ENCODE results near the gene BDNF. TPM values are rescaled to one million over a fixed set of nuclear protein-coding genes. Genes with fewer than 3 reads are reported as not detected.

BDNF gene
- total RNA-seq, 4 donors from 2014 or later, result 0.30 TPM; not detected in 3

DNA sequence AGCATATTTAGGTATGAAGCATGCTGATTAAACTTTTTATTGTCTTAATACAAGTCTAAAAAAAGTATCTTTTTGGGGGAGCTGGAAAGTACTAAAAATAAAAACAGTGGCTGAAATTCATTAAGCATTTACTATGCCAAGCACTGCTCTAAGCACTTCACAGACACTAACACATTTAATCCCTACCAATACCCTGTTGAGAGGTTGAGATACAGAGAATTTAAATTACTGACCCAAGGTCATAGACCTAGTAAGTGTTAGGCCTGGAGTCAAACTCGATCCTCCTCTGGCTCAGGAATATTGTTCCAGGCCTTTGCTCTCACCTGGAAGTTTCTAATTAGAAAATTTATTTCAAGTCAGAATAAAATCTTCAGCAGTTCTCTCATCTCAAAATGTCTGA, 18.6 kb downstream of the BDNF start:
- DNase-seq (ENCODE audit: low spot score in 2 of 2), result no peak
- H3K36me3 ChIP-seq, result peaks cover 0 to 5% (median 0%) of the 10 kb centered on the region in 3 donors
- 59 to 64% methylated on average over 1 of the region's 1 CpG for WGBS, 2 donors
- H3K27ac ChIP-seq, result no peak overlapping the region
- no peak overlapping the region for H3K4me3 ChIP-seq
- peaks cover 0 to 3% (median 0%) of the 10 kb centered on the region in 4 donors for H3K9me3 ChIP-seq
- H3K4me1 ChIP-seq, result no peaks in the 10 kb centered on the region
- no peaks in the 10 kb centered on the region for H3K27me3 ChIP-seq
- TF ChIP-seq EP300 (IDR thresholded peaks at IDR 0.05) (no peak), POLR2A (IDR thresholded peaks at IDR 0.05) (no peak)
- TF ChIP-seq, protein P1, sequence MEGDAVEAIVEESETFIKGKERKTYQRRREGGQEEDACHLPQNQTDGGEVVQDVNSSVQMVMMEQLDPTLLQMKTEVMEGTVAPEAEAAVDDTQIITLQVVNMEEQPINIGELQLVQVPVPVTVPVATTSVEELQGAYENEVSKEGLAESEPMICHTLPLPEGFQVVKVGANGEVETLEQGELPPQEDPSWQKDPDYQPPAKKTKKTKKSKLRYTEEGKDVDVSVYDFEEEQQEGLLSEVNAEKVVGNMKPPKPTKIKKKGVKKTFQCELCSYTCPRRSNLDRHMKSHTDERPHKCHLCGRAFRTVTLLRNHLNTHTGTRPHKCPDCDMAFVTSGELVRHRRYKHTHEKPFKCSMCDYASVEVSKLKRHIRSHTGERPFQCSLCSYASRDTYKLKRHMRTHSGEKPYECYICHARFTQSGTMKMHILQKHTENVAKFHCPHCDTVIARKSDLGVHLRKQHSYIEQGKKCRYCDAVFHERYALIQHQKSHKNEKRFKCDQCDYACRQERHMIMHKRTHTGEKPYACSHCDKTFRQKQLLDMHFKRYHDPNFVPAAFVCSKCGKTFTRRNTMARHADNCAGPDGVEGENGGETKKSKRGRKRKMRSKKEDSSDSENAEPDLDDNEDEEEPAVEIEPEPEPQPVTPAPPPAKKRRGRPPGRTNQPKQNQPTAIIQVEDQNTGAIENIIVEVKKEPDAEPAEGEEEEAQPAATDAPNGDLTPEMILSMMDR (IDR thresholded peaks at IDR 0.05), result no peak

DNA sequence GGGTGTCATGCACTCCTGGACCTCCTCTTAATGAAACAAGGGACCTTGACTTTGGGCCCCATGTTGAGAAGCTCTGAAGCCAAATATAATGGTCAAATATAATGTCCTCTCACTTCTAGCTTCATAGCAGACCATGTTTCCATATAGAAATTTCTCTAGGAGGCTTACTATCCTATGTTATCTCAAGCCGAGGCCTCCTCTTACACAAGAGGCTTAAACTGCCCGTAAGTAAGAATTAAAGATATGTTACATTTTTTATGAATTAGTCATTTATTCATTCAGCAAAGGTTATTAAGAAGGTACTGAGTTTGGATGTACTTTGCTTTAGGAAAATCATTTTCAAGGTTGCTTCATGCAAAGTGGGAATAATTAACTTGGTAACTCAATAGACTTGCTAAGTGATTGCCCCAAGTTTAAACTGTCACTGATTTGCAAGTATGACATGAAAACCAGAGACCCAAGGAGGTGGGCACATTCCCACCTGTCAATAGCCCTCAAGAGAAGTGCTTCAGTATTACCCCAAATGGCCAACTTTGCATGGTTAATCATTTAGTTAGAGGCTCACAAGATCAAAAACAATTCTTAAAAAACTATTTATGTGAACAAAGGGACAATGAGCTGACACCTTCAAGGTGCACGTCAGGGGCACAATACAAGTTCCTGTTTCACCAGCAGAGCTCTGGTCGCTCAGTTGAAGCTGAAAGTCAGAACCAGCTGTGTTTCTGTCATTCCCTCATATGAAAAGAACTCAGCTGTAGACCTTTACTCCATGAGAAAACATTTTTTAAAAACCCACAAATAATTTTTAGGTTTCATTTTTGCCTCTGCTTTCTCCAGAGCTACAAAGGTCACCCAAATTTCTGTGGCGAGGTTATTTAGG, 20.9 kb downstream of the BDNF start:
- Histone ChIP-seq H3K4me3 (no peak overlapping the region), H3K27me3 (no peaks in the 10 kb centered on the region), H3K36me3 (peaks cover 0 to 5% (median 0%) of the 10 kb centered on the region in 3 donors), H3K27ac (no peak overlapping the region), H3K9me3 (peaks cover 0 to 3% (median 0%) of the 10 kb centered on the region in 4 donors), H3K4me1 (no peaks in the 10 kb centered on the region)
- DNase-seq (ENCODE audit: low spot score in 2 of 2), result no peak
- TF ChIP-seq, protein P1 (IDR thresholded peaks at IDR 0.05), result no peak
- TF ChIP-seq EP300 (IDR thresholded peaks at IDR 0.05), result no peak
- TF ChIP-seq POLR2A (IDR thresholded peaks at IDR 0.05), result no peak
- WGBS, 2 donors, result 79 to 89% methylated on average over 5 of the region's 5 CpGs

DNA sequence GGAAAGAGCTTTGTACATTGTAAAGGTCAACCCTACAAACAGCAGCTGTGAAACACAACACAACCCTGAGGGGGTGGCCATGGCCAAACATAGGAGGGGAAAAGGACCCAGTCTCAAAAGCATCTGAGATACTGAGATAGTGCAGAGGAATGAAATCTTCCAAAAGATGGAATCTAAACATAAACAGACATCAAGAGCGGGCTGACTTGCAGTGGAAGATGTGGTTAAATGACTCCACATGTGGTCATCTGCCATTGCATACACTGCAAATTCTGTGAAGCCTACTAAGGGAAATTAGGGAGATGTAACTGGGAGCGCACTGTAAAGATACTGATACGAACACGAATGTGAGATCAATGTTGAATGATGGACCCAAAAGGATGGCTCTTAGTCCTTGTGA, 22.0 kb downstream of the BDNF start:
- Histone ChIP-seq H3K4me3 (no peak overlapping the region), H3K27me3 (no peaks in the 10 kb centered on the region), H3K36me3 (peaks cover 0 to 5% (median 0%) of the 10 kb centered on the region in 3 donors), H3K27ac (no peak overlapping the region), H3K4me1 (no peaks in the 10 kb centered on the region), H3K9me3 (no peaks in the 10 kb centered on the region)
- 70 to 79% methylated on average over 4 of the region's 4 CpGs for WGBS, 2 donors
- TF ChIP-seq EP300 (IDR thresholded peaks at IDR 0.05) (no peak), POLR2A (IDR thresholded peaks at IDR 0.05) (no peak)
- TF ChIP-seq, protein P1 (IDR thresholded peaks at IDR 0.05), result no peak
- DNase-seq (ENCODE audit: low spot score in 2 of 2), result no peak

DNA sequence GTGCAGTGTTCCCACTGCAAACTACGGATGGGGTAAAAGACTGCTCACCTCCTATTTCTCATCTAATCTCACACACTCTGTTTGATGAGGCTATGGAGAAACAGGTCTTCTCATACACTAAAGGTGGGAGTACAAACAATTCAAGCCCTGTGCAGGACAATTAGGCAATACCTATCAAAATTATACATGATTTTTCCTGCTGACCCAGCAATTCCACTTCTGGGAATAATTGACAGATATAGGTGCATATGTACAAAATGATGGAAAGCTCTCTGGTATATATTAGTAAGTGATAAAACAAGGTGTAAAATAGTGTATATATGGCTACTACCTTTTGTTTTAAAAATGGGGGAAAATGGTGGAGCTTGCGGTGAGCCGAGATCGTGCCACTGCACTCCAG, 23.1 kb downstream of the BDNF start:
- Histone ChIP-seq H3K9me3 (no peaks in the 10 kb centered on the region), H3K27ac (no peak overlapping the region), H3K4me1 (no peaks in the 10 kb centered on the region), H3K36me3 (peaks cover 0 to 5% (median 0%) of the 10 kb centered on the region in 3 donors), H3K4me3 (no peak overlapping the region), H3K27me3 (no peaks in the 10 kb centered on the region)
- WGBS, 2 donors, result 91 to 96% methylated on average over 4 of the region's 4 CpGs
- no peak for DNase-seq (ENCODE audit: low spot score in 2 of 2)
- TF ChIP-seq EP300 (IDR thresholded peaks at IDR 0.05), result no peak
- TF ChIP-seq POLR2A (IDR thresholded peaks at IDR 0.05), result no peak
- TF ChIP-seq, protein P1 (IDR thresholded peaks at IDR 0.05), result no peak

DNA sequence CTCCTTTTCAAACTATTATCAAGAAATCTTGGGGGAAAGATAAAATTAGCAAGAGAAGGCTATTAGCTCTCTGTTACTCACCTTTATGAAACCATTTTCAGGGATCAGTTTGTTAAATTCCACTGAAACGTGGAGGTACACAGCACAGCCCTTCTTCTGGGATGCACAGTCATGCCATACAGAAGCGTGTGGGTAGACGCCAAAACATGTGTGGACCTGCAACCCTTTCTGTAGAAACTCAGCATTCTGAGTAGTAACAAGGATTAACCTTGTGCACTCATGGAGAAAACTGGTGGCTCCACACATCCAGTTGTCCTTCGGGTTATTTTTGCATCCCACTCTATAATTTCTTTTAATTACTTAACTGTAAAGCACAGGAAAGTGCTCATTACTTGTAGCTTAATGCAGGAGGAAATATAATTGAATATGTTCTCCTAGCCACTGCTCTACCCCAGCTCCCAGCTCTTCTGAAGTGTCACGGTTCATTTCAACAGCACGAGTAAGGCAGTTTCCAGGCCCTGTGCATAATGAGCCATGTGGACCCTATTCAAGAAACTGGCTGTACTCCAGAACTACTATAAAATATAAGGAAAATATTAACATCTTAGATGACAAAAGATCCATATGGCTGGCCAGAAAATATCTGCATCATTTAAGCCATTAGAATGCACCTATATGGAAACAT, 26.1 kb downstream of the BDNF start:
- TF ChIP-seq EP300 (IDR thresholded peaks at IDR 0.05) (no peak), POLR2A (IDR thresholded peaks at IDR 0.05) (no peak)
- TF ChIP-seq, protein P1 (IDR thresholded peaks at IDR 0.05), result no peak
- Histone ChIP-seq H3K4me3 (no peak overlapping the region), H3K27me3 (no peaks in the 10 kb centered on the region), H3K9me3 (peaks cover 0 to 5% (median 2%) of the 10 kb centered on the region in 4 donors), H3K36me3 (peaks cover 0 to 5% (median 0%) of the 10 kb centered on the region in 3 donors), H3K27ac (no peak overlapping the region), H3K4me1 (no peaks in the 10 kb centered on the region)
- DNase-seq (ENCODE audit: low spot score in 2 of 2), result no peak
- 52 to 59% methylated on average over 6 of the region's 6 CpGs for whole genome bisulfite sequencing, 2 donors
